ENCODE results near the gene ITPRIP. TPM values are rescaled to one million over a fixed set of nuclear protein-coding genes. Genes with fewer than 3 reads are reported as not detected.

The ITPRIP gene
- total and polyA plus RNA-seq, 2 of the 8 experiments (the other 6 are each of a cell fraction or from before 2014, with no cell fraction given), result 15.3 to 16.9 TPM

DNA sequence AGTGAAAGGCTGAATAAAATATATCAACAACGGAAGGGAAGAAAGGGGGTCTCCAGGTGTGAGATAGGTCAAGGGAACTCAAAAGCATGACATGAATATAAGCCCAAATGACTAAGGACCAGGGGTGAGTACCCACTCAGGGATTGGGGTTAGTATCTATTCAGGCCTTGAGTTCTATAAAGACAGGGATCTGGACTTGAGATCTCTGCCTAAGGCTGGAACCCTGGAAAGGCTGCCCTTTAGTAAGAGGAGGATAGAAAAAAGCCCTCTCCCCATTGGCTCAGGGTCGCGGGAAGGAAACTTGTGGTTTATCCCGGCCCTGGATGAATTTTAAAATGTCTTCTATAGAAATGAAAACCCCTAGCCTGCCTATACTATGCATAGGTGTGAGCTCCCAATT, 2.4 kb upstream of the ITPRIP start:
- DNase-seq (ENCODE audit: low read depth in 1 of 2, low spot score in 2 of 2) (no peak), FAIRE-seq (no peak)
- peaks cover 18% of the 10 kb centered on the region for H3K23me2 ChIP-seq (ENCODE audit: low read depth, low read length)
- H3K18ac ChIP-seq (ENCODE audit: extremely low read depth, low read length), result no peak overlapping the region
- WGBS, 2 experiments (ENCODE audit: extremely low coverage in 1 of 2, insufficient coverage in 1 of 2, insufficient read length in 1 of 2, insufficient replicate concordance in 2 of 2, low coverage in 1 of 2, low lambda C conversion rate in 2 of 2, missing lambda C conversion rate in 1 of 2), result 87% methylated on average over 4 of the region's 4 CpGs; no CpG with 5 or more reads in 1 of the 2 experiments
- H2BK12ac ChIP-seq (ENCODE audit: low read depth, low read length), result no peak overlapping the region
- no peak overlapping the region for H3K4me3 ChIP-seq (ENCODE audit: extremely low read depth in 1 of 4, insufficient read depth in 2 of 4, low read depth in 3 of 4, low read length in 4 of 4)
- H3K36me3 ChIP-seq (ENCODE audit: control insufficient read depth in 2 of 4, insufficient read depth in 4 of 4, low read length in 3 of 4), result no peaks in the 10 kb centered on the region
- peaks cover 5 to 21% of the 10 kb centered on the region in 2 experiments for H3K79me2 ChIP-seq (ENCODE audit: control insufficient read depth in 1 of 2, insufficient read depth in 2 of 2, low read length in 2 of 2)
- peaks cover 0 to 2% (median 0%) of the 10 kb centered on the region in 4 experiments; a peak in 1 of 7 replicates for H3K27me3 ChIP-seq (replicated peaks in 1 of 4; ENCODE audit: control insufficient read depth in 3 of 4, extremely low read depth in 1 of 4, insufficient read depth in 3 of 4, low read length in 3 of 4)
- ChIA-PET POLR2A (ENCODE audit: partially characterized antibody) (interaction anchor here (1.1 kb wide), 1 partner anchor 10 kb away, joined by 4 read pairs; no protein-coding TSS in a partner anchor), CTCF (ENCODE audit: partially characterized antibody) (interaction anchor here (1.1 to 17.2 kb wide), 4 partner anchors 9 to 46 kb away, joined by 3 to 379 read pairs (median 12); no protein-coding TSS in a partner anchor)
- H2AK5ac ChIP-seq (ENCODE audit: low read depth, low read length), result no peak overlapping the region
- H2BK20ac ChIP-seq (ENCODE audit: low read length), result no peak overlapping the region
- no peak overlapping the region for H4K5ac ChIP-seq (ENCODE audit: insufficient read length, low read depth, low read length)
- H3K14ac ChIP-seq (ENCODE audit: insufficient read length), result no peak overlapping the region
- no peak overlapping the region for H2BK5ac ChIP-seq (ENCODE audit: low read depth, low read length)
- no peak overlapping the region for H2BK120ac ChIP-seq (replicated peaks; ENCODE audit: low read depth, low read length)
- no peak overlapping the region for H3K27ac ChIP-seq (ENCODE audit: low read depth, low read length)
- H3K56ac ChIP-seq (replicated peaks; ENCODE audit: insufficient read length, low read depth, low read length), result no peak overlapping the region
- no peak overlapping the region for H3K23ac ChIP-seq (ENCODE audit: insufficient read length)
- no peak overlapping the region for H4K91ac ChIP-seq (replicated peaks; ENCODE audit: insufficient read length, low read length)
- H3K4me1 ChIP-seq (replicated peaks in 1 of 4; ENCODE audit: control insufficient read depth in 3 of 4, insufficient read depth in 4 of 4, low read length in 3 of 4), result peaks cover 10 to 17% (median 13%) of the 10 kb centered on the region in 4 experiments; a peak in 6 of 7 replicates
- H3K79me1 ChIP-seq (ENCODE audit: low read depth, low read length), result 0 out of 2 replicates have a peak, but pooled peaks cover 3% of the 10 kb centered on the region
- peaks cover 0 to 4% of the 10 kb centered on the region in 2 experiments for H4K20me1 ChIP-seq (replicated peaks in 1 of 2; ENCODE audit: control insufficient read depth in 1 of 2, insufficient read depth in 2 of 2, low read length in 2 of 2)
- no peak overlapping the region for H2BK15ac ChIP-seq (ENCODE audit: low read length)
- H3K4me2 ChIP-seq (ENCODE audit: insufficient read depth in 1 of 2, low read depth in 2 of 2, low read length in 2 of 2), result no peak overlapping the region
- H3K9me3 ChIP-seq (ENCODE audit: insufficient read depth in 2 of 2, low read depth in 1 of 2, low read length in 1 of 2), result no peaks in the 10 kb centered on the region
- no peak overlapping the region for H3K4ac ChIP-seq (replicated peaks; ENCODE audit: insufficient read length, low read depth, low read length)
- no peak for TF ChIP-seq SAP30 (IDR thresholded peaks at IDR 0.05; ENCODE audit: insufficient read depth, insufficient replicate concordance, low read length)
- H3K9ac ChIP-seq (replicated peaks in 1 of 4; ENCODE audit: extremely low read depth in 1 of 4, low read depth in 3 of 4, low read length in 3 of 4), result no peak overlapping the region
- no peak overlapping the region for H4K8ac ChIP-seq (ENCODE audit: extremely low read depth, insufficient read depth, low read length)
- no peak overlapping the region for H2AFZ ChIP-seq (ENCODE audit: low read length)

All from H1 (cell line).